ENCODE measurements around the gene MYO18B. TPM values are rescaled to one million over a fixed set of nuclear protein-coding genes. Genes with fewer than 3 reads are reported as not detected.

Gene MYO18B
- total RNA-seq, 2 donors from 2014 or later = 0.03 TPM; not detected in 1

GRCh38 chr22:25791556-25791955 is 49.6 kb downstream of the MYO18B start:
- no peak for DNase-seq
- intact Hi-C loops (cut with DNase I, micrococcal nuclease) = no loop called here
- no peak for ATAC-seq

GRCh38 chr22:25795478-25795877 is 53.5 kb downstream of the MYO18B start:
- no peak for DNase-seq
- intact Hi-C loops (cut with DNase I, micrococcal nuclease) = no loop called here
- no peak for ATAC-seq

GRCh38 chr22:25797498-25798290 is 55.7 kb downstream of the MYO18B start:
- intact Hi-C loops (cut with DNase I, micrococcal nuclease) = no loop called here
- no peak for DNase-seq
- ATAC-seq = no peak

GRCh38 chr22:25800766-25801165 is 58.8 kb downstream of the MYO18B start:
- no peak for DNase-seq
- intact Hi-C loops (cut with DNase I, micrococcal nuclease) = no loop called here
- no peak for ATAC-seq

- intact Hi-C loops (cut with DNase I, micrococcal nuclease) = no loop called here
- DNase-seq (no peak), ATAC-seq (no peak)
Observed at GRCh38 chr22:25802018-25802417, 60.0 kb downstream of the MYO18B start.

- intact Hi-C loops (cut with DNase I, micrococcal nuclease) = no loop called here
- ATAC-seq (no peak), DNase-seq (no peak)
Observed at GRCh38 chr22:25804676-25805075, 62.7 kb downstream of the MYO18B start.

- ATAC-seq = no peak
- intact Hi-C loops (cut with DNase I, micrococcal nuclease) = no loop called here
Observed at GRCh38 chr22:25806579-25806978, 64.6 kb downstream of the MYO18B start.

GRCh38 chr22:25814685-25815084 is 72.7 kb downstream of the MYO18B start:
- no peak for ATAC-seq

More at GRCh38 chr22:25806579-25806978, 64.6 kb downstream of the MYO18B start:
- no peak for DNase-seq

GRCh38 chr22:25815561-25815960 is 73.6 kb downstream of the MYO18B start:
- ATAC-seq (no peak), DNase-seq (no peak)
- intact Hi-C loops (cut with DNase I, micrococcal nuclease) = no loop called here

More at GRCh38 chr22:25814685-25815084, 72.7 kb downstream of the MYO18B start:
- no peak for DNase-seq
- intact Hi-C loops (cut with DNase I, micrococcal nuclease) = no loop called here

GRCh38 chr22:25816522-25817059 is 74.6 kb downstream of the MYO18B start:
- intact Hi-C loops (cut with DNase I, micrococcal nuclease) = no loop called here
- DNase-seq (no peak), ATAC-seq (no peak)

GRCh38 chr22:25817092-25817943 is 75.3 kb downstream of the MYO18B start:
- intact Hi-C loops (cut with DNase I, micrococcal nuclease) = no loop called here
- ATAC-seq = no peak
- DNase-seq = no peak

- no peak for ATAC-seq
- intact Hi-C loops (cut with DNase I, micrococcal nuclease) = no loop called here
- no peak for DNase-seq
Observed at GRCh38 chr22:25818541-25818940, 76.6 kb downstream of the MYO18B start.

- DNase-seq (no peak), ATAC-seq (no peak)
Observed at GRCh38 chr22:25822344-25822743, 80.4 kb downstream of the MYO18B start.

GRCh38 chr22:25823276-25823675 is 81.3 kb downstream of the MYO18B start:
- ATAC-seq (no peak), DNase-seq (no peak)
- intact Hi-C loops (cut with DNase I, micrococcal nuclease) = no loop called here

More at GRCh38 chr22:25822344-25822743, 80.4 kb downstream of the MYO18B start:
- intact Hi-C loops (cut with DNase I, micrococcal nuclease) = no loop called here

- ATAC-seq = no peak
- intact Hi-C loops (cut with DNase I, micrococcal nuclease) = no loop called here
- no peak for DNase-seq
Observed at GRCh38 chr22:25824828-25825423, 82.9 kb downstream of the MYO18B start.

- ATAC-seq (no peak), DNase-seq (no peak)
- intact Hi-C loops (cut with DNase I, micrococcal nuclease) = no loop called here
Observed at GRCh38 chr22:25827415-25827814, 85.4 kb downstream of the MYO18B start.

- ATAC-seq (no peak), DNase-seq (no peak)
- intact Hi-C loops (cut with DNase I, micrococcal nuclease) = no loop called here
Observed at GRCh38 chr22:25828422-25828821, 86.4 kb downstream of the MYO18B start.

- ATAC-seq (no peak), DNase-seq (no peak)
- intact Hi-C loops (cut with DNase I, micrococcal nuclease) = no loop called here
Observed at GRCh38 chr22:25829237-25829636, 87.2 kb downstream of the MYO18B start.
